ENCODE results near the gene SAMD13.

The SAMD13 gene

GRCh38 chr1:84301004-84301784 is at the start of gene SAMD13:
TSS of gene SAMD13 (plus strand) at chr1:84301708. CDS start at chr1:84303235, 1,527 bp downstream.
- no peak for DNase-seq (ENCODE audit: low read depth in 2 of 2)

- no peak for DNase-seq (ENCODE audit: low read depth in 2 of 2)
Measured at GRCh38 chr1:84253036-84253435, 48.5 kb upstream of the SAMD13 start.

GRCh38 chr1:84253891-84254290 is 47.6 kb upstream of the SAMD13 start:
- no peak for DNase-seq (ENCODE audit: low read depth in 2 of 2)

- DNase-seq (ENCODE audit: low read depth in 2 of 2), result no peak
Measured at GRCh38 chr1:84254703-84255238, 46.7 kb upstream of the SAMD13 start.

GRCh38 chr1:84255582-84255981 is 45.9 kb upstream of the SAMD13 start:
- DNase-seq (ENCODE audit: low read depth in 2 of 2), result no peak

- no peak for DNase-seq (ENCODE audit: low read depth in 2 of 2)
Measured at GRCh38 chr1:84257617-84258016, 43.9 kb upstream of the SAMD13 start.

- DNase-seq (ENCODE audit: low read depth in 2 of 2), result no peak
Measured at GRCh38 chr1:84259376-84259775, 42.1 kb upstream of the SAMD13 start.

- DNase-seq (ENCODE audit: low read depth in 2 of 2), result no peak
Measured at GRCh38 chr1:84259989-84260388, 41.5 kb upstream of the SAMD13 start.

GRCh38 chr1:84260852-84261518 is 40.5 kb upstream of the SAMD13 start:
- DNase-seq (ENCODE audit: low read depth in 2 of 2), result no peak

GRCh38 chr1:84264961-84265360 is 36.5 kb upstream of the SAMD13 start:
- DNase-seq (ENCODE audit: low read depth in 2 of 2), result no peak

GRCh38 chr1:84265867-84266266 is 35.6 kb upstream of the SAMD13 start:
- DNase-seq (ENCODE audit: low read depth in 2 of 2), result no peak

GRCh38 chr1:84266748-84267147 is 34.8 kb upstream of the SAMD13 start:
- no peak for DNase-seq (ENCODE audit: low read depth in 2 of 2)

- no peak for DNase-seq (ENCODE audit: low read depth in 2 of 2)
Measured at GRCh38 chr1:84267476-84267875, 34.0 kb upstream of the SAMD13 start.

- DNase-seq (ENCODE audit: low read depth in 2 of 2), result no peak
Measured at GRCh38 chr1:84268346-84268745, 33.2 kb upstream of the SAMD13 start.

GRCh38 chr1:84269306-84269705 is 32.2 kb upstream of the SAMD13 start:
- DNase-seq (ENCODE audit: low read depth in 2 of 2), result no peak

GRCh38 chr1:84271441-84272151 is 29.9 kb upstream of the SAMD13 start:
- DNase-seq (ENCODE audit: low read depth in 2 of 2), result no peak

GRCh38 chr1:84272401-84272800 is 29.1 kb upstream of the SAMD13 start:
- no peak for DNase-seq (ENCODE audit: low read depth in 2 of 2)

- DNase-seq (ENCODE audit: low read depth in 2 of 2), result no peak
Measured at GRCh38 chr1:84277343-84278059, 24.0 kb upstream of the SAMD13 start.

GRCh38 chr1:84278905-84279304 is 22.6 kb upstream of the SAMD13 start:
- no peak for DNase-seq (ENCODE audit: low read depth in 2 of 2)

GRCh38 chr1:84280912-84281311 is 20.6 kb upstream of the SAMD13 start:
- DNase-seq (ENCODE audit: low read depth in 2 of 2), result no peak

GRCh38 chr1:84282780-84283333 is 18.7 kb upstream of the SAMD13 start:
- no peak for DNase-seq (ENCODE audit: low read depth in 2 of 2)

All from stimulated activated CD4-positive, alpha-beta T cell treated with anti-CD3 and anti-CD28 coated beads, Interleukin-1b, Interleukin-23, amount 100 ng/mL, for 1 hour (primary cell).